ENCODE measurements around the gene FNDC3B.

- no peak for TF ChIP-seq CREB1 (IDR thresholded peaks at IDR 0.05; ENCODE audit: low read depth)
- no peak for TF ChIP-seq REST (IDR thresholded peaks at IDR 0.05; ENCODE audit: low read depth)
- TF ChIP-seq TAF1 (IDR thresholded peaks at IDR 0.05; ENCODE audit: low read depth) = no peak
- no peak for TF ChIP-seq YY1 (IDR thresholded peaks at IDR 0.05; ENCODE audit: low read depth)
- no peak for TF ChIP-seq CEBPB (IDR thresholded peaks at IDR 0.05)
- no peak for TF ChIP-seq TCF12 (IDR thresholded peaks at IDR 0.05; ENCODE audit: low read depth)
- TF ChIP-seq RAD21 (IDR thresholded peaks at IDR 0.05; ENCODE audit: low read depth) = no peak
- TF ChIP-seq TEAD4 (IDR thresholded peaks at IDR 0.05) = no peak
- no peak for TF ChIP-seq EP300 (IDR thresholded peaks at IDR 0.05; ENCODE audit: borderline replicate concordance)
Observed at GRCh38 chr3:172188511-172188910, 149.1 kb downstream of the FNDC3B start.

Measured in Ishikawa (cell line).